ENCODE measurements around the gene NPIPA1.
"Not testable (repeated sequence)": the region's sequence is repeated elsewhere in the genome, so short reads cannot be mapped to it uniquely, and the experiment has no call there.

The NPIPA1 gene

DNA sequence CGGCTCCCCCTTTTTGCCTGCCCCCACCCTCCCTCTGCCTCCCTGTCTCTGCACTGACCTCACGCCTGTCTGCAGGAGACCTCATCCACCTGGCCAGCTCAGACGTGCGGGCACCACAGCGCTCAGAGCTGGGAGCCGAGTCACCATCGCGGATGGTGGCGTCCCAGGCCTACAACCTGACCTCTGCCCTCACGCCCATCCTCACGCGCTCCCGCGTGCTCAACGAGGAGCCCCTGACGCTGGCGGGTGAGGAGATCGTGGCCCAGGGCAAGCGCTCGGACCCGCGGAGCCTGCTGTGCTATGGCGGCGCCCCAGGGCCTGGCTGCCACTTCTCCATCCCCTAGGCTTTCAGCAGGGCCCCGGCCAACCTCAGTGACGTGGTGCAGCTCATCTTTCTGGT, 8.1 kb upstream of the NPIPA1 start:
- DNase-seq (ENCODE audit: low read depth in 2 of 2, low spot score in 1 of 2): not testable (repeated sequence)

- DNase-seq (ENCODE audit: low read depth in 2 of 2, low spot score in 1 of 2): not testable (repeated sequence)
Observed at GRCh38 chr16:14930246-14930645, 7.0 kb upstream of the NPIPA1 start.

GRCh38 chr16:14930971-14931370, 6.3 kb upstream of the NPIPA1 start:
- DNase-seq (ENCODE audit: low read depth in 2 of 2, low spot score in 1 of 2): not testable (repeated sequence)

DNA sequence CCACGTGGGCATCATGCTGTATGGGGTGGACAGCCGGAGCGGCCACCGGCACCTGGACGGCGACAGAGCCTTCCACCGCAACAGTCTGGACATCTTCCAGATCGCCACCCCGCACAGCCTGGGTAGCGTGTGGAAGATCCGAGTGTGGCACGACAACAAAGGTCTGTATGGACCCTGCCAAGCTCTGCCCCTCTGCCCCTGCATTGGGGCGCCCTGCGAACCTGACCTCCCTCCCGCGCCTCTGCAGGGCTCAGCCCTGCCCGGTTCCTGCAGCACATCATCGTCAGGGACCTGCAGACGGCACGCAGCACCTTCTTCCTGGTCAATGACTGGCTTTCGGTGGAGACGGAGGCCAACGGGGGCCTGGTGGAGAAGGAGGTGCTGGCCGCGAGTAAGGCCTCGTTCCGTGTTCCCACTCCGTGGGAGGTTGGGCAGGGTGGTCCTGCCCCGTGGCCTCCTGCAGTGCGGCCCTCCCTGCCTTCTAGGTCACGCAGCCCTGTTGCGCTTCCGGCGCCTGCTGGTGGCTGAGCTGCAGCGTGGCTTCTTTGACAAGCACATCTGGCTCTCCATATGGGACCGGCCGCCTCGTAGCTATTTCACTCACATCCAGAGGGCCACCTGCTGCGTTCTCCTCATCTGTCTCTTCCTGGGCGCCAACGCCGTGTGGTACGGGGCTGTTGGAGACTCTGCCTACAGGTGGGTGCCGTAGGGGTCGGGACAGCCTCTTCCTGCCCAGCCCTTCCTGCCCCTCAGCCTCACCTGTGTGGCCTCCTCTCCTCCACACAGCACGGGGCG, 4.5 kb upstream of the NPIPA1 start:
- DNase-seq (ENCODE audit: low read depth in 2 of 2, low spot score in 1 of 2): not testable (repeated sequence)

GRCh38 chr16:14937994-14938393, 751 bp downstream of the NPIPA1 start:
- DNase-seq (ENCODE audit: low read depth in 2 of 2, low spot score in 1 of 2): not testable (repeated sequence)

DNA sequence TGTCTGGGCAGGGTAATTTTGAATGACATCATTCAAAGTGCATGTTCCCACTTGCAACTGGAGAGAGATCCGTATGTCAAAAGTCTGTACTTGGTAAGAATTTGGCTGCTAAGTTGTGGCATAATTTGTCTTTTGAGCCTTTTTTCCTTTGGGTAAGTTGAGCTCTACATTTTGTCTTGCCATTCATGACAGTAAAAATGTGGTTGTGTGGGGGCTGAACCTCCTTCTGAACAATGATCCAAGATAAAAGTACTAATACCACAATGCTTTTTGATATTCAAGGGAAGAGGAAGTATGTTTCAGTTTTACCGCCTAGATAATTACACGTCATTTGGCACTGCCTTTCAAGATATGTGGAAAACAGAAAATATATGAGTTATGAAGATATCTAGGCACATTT, 5.4 kb downstream of the NPIPA1 start:
- not testable (repeated sequence) for DNase-seq (ENCODE audit: low read depth in 2 of 2, low spot score in 1 of 2)

GRCh38 chr16:14955546-14956231, 18.4 kb downstream of the NPIPA1 start:
- no peak for DNase-seq (ENCODE audit: low read depth in 2 of 2, low spot score in 1 of 2)

GRCh38 chr16:14957576-14958322, 20.5 kb downstream of the NPIPA1 start:
- no peak for DNase-seq (ENCODE audit: low read depth in 2 of 2, low spot score in 1 of 2)

- DNase-seq (ENCODE audit: low read depth in 2 of 2, low spot score in 1 of 2): no peak
Observed at GRCh38 chr16:14958323-14958600, 21.0 kb downstream of the NPIPA1 start.

DNA sequence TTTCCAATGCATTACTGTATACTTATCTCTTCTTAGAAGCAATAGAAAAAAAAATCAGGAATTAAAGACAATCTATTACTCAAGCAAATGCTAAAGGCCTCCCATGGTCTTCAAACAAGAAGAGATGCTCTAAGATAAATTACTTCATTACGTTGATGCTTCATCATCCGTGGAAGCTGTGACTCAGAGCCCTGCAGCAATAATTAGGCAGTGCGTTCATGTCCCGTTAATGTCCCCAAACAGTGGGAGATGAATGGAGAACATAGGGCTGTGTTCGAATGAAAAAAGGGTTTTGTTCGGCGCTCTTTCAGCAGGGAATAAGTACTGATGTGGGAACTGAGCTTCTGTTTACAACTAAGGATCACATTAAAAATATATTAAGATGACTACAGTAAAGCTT, 21.7 kb downstream of the NPIPA1 start:
- DNase-seq (ENCODE audit: low read depth in 2 of 2, low spot score in 1 of 2): no peak

- DNase-seq (ENCODE audit: low read depth in 2 of 2, low spot score in 1 of 2): no peak
Observed at GRCh38 chr16:14961405-14962186, 24.4 kb downstream of the NPIPA1 start.

DNA sequence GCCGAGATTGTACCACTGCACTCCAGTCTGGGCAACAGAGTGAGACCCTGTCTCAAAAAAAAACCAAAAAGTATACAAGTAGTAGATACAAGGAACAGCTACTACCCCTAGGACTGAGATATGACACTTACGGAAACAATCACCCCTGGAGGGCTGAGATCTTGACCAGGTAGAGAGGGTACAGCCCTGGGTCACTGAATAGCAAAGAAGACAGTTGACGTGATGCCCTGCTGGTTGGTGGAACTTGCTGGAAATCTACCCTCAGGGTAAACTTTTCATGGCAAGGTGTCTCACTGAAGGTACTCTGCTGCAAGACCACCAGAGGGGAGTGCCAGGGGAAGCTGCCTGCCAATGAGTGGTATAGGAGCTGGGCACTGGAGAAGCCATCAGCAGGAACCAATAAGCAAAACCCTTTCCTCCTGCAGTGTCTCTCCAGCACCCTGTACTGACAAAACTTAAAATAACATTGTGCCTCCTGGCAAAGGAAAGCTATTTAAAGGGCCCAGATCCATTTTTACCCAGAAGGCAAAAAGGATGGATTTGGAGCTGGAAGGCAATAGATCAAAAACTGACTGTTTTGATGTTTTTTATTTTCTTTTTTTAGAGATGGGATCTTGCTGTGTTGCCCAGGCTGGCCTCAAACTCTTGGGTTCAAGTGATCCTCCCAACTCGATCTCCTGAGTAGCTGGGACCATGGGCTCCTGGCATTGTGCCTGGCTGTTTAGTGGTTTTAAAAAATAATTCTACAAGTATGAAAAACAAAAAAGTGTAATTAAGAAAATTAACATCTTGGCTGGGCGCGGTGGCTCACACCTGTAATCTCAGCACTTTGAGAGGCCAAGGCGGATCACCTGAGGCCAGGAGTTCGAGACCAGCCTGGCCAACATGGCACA, 26.3 kb downstream of the NPIPA1 start:
- no peak for DNase-seq (ENCODE audit: low read depth in 2 of 2, low spot score in 1 of 2)

DNA sequence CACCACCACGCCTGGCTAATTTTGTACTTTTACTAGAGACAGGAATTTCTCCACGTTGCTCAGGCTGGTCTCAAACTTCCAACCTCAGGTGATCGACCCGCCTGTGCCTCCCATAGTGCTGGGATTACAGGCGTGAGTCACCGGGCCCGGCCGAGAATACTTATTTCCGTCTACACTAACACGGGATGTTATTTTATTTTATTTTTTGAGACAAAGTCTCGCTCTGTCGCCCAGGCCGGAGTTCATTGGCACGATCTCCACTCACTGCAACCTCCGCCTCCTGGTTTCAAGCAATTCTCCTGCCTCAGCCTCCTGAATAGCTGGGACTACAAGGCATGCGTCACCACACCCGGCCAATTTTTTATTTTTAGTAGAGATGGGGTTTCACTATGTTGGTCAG, 28.1 kb downstream of the NPIPA1 start:
- no peak for DNase-seq (ENCODE audit: low read depth in 2 of 2, low spot score in 1 of 2)

DNA sequence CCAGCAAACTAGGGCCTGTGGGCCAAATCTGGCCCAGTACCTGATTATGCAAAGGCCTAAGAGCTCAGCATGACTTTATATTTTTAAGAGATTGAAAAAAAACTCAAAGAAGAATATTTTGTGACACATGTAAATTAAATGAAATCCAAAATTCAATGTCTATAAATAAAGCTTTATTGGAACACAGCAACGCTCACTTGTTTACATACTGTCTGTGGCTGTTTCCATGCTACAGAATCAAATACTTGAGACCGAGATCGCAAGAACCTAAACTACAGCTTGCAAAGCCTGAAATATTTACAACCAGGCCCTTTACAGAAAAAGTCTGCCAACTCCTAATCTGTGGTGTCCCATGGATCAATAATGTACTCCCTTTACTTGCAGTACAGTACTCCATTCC, 32.6 kb downstream of the NPIPA1 start:
- not testable (repeated sequence) for DNase-seq (ENCODE audit: low read depth in 2 of 2, low spot score in 1 of 2)

- not testable (repeated sequence) for DNase-seq (ENCODE audit: low read depth in 2 of 2, low spot score in 1 of 2)
Observed at GRCh38 chr16:14971621-14972228, 34.5 kb downstream of the NPIPA1 start.

- DNase-seq (ENCODE audit: low read depth in 2 of 2, low spot score in 1 of 2): not testable (repeated sequence)
Observed at GRCh38 chr16:14973785-14974322, 36.6 kb downstream of the NPIPA1 start.

GRCh38 chr16:14974331-14974655, 37.0 kb downstream of the NPIPA1 start:
- not testable (repeated sequence) for DNase-seq (ENCODE audit: low read depth in 2 of 2, low spot score in 1 of 2)

GRCh38 chr16:14974656-14975417, 37.6 kb downstream of the NPIPA1 start, which contains the start of gene PDXDC1:
Gene PDXDC1 (plus strand): TSS chr16:14975026. CDS start chr16:14975200, 174 bp downstream.
- DNase-seq (ENCODE audit: low read depth in 2 of 2, low spot score in 1 of 2): peak; percentile 94 to 97

Measured in stimulated activated CD8-positive, alpha-beta memory T cell treated with anti-CD3 and anti-CD28 coated beads, Interleukin-4, amount 100 ng/mL, for 1 hour (primary cell).